HG03025 (cell line): ENCODE measurements around the gene SLIT3.

ENCODE experiments used
- ATAC-seq: cut with Tn5 transposase; IDR thresholded peaks from one replicate; pipeline ENCODE4 v1.9.1; 2021; ENCODE audit warnings: mild to moderate bottlenecking, moderate library complexity; ENCODE audit not compliant: unreplicated experiment, low FRiP score

SLIT3 gene

DNA sequence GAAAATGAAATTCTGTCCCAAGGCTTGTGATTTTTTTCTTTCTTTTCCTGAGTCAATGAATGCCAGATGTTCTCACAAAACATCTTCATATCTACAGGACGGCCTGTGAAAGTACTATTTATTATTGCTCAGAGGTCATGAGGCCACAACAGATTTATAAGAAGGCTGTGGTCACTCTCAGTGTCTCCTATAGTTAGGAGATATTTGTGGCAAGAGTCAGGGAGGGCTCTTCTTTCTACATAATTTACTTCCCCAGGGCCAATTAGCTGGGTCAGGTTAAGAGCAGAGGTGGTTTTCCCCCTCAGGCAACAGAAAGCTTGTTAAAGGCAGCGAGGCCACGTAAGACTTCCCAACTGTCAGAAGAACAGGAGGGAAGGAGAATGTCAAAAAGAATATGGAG is 248.7 kb downstream of the SLIT3 start:
- no peak for ATAC-seq

DNA sequence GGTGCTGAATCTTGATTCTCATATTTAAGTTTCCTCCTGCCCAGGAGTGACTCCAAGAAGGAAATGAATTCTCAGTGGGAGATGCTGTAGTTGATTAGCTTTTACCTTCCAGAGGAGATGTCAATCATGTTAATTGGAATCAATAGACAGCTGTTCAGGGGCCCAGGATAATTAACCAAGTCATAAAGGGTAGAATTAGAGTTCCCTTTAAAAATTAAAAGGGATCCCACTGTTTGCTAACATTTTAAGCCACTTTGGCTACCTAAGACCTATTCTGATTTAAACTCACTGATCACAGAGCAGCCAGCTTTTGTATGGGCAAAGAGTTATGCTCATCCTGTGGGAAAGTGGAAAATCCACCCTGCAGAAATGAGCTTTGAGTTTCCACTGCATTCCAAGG is 249.6 kb downstream of the SLIT3 start:
- no peak for ATAC-seq

DNA sequence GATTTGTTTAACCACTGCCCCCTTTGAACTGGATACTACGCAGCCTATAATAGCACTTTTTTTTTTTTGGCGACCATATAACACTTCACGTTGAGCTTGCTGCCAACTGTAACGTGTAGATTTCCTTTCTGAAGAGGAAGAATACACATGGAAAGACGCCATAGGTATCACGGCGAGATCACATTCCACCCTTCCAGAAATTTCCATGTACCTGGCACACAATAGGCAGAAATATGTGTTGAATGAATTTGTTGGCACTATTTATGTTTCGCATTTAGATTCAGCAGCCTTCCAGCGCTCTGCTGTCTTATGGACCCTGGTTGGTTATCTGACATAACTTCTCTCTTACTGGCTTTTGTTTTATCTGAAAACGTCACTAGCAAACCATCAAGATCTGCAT is 250.3 kb downstream of the SLIT3 start:
- ATAC-seq, result no peak

DNA sequence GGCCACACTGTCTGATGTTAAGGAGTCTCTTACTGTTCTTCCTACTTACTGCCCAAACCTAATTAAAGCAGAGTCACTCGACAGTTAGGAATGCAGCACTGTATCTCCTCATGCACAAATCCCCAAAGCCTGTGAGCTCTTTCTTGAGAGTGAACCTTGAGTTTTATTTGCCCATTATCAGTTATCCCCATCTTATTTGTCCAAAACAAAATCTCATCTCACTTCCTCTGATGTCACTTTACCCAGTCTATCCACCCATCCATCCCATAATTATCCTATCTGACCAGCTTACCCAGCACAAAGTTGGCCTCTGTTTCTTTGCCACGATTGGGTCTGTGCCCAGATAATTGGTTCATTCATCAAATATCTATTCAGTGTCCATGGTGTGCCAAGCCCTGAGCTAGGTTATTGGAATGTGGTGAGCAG is 250.8 kb downstream of the SLIT3 start:
- ATAC-seq, result no peak

DNA sequence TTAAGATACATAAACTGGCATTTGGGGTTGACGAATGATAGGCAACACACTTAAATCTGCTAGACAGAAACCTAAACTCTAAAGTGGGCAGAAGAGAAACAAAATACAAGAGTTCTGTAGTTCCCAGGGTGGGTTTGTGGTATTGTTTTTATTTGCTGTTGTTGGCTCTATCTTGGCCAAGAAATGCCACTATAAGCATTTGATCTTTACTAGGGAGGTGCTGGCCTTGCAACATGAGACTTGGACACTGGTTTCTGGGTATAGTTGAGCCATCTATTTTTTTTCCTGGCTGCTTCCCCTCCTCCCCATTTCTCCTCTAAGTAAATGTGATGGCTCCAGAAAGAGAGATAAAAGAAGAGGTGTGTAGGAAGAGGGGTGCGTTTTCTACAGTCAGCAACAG is 251.2 kb downstream of the SLIT3 start:
- ATAC-seq, result no peak

DNA sequence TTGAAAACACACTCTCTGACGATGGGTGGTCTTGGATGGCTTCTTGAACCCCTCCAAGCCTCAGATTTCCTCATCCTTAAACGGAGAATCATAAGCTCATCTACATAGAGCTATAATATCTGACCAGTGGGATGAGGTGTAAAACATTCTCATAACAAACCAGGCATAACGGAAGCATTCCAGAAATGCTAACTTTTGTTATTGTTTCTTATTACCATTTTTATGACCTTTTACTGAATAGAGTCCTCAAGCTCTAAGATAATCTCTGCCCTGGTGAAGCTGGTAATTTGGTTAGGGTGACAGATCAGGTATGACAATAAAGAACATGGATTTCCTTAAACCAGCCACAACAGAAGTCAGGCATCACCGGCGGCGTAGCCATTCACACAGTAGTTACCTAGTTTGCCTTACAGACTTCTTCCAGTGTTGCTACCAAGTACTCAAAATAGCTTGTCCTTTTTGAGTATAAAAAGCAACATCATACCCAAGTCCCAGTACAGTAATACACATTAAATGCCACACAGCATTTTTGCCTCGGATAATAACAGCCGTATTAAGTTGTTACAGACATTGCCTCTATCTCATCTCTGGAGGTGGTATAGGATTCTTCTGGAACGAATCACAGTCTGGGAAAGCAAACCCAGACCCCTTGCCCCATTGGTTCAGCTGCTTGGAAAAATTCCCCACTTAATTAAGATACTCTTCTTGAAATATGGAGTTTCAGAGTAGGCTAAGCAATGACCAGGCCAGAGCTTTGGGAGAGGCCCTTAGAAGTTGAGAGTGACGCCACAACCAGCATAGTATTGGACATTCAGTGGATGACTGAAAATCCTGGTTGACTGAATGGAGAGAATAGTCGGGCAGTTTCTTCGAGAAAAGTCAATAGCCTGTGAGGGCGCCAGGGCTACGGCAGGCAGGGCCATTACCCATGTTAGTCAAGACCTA is 252.5 kb downstream of the SLIT3 start:
- ATAC-seq, result no peak

DNA sequence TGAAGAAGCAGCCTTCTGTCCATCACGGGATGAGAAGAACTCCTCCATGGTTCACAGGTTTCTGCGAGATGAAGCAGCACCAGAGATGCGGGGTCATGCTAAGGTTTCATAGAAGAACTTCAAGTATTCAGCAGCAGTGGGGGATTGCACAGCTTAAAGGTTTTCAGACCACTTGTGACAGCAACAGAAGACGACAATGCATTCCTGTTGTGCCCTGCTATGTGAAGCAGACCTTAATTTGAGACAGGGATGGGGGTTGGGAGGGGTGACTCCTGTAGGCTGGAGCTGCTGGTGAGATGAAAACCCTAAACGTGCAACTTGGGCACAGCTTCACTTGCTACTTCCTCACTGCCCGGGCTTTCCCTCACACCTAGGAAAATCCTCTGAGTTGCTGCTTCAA is 256.0 kb downstream of the SLIT3 start:
- no peak for ATAC-seq

DNA sequence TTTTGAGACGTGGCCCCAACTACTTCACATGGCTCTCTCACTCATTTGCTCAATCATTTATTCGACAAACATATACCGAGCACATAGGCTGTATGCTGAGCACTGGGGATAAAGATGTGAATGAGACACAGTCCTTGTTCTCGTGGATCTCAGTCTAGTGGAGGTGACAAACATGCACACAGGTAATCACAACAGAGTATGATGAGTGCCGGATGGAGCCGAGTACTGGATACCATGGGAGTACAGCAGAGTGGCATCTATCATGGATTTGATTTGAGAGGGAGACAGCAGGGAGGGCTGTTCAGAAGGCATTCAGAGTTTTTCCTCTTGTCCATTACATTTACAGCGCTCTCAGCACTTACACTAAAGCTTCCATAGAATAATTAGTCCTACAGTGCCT is 259.8 kb downstream of the SLIT3 start:
- ATAC-seq, result no peak

DNA sequence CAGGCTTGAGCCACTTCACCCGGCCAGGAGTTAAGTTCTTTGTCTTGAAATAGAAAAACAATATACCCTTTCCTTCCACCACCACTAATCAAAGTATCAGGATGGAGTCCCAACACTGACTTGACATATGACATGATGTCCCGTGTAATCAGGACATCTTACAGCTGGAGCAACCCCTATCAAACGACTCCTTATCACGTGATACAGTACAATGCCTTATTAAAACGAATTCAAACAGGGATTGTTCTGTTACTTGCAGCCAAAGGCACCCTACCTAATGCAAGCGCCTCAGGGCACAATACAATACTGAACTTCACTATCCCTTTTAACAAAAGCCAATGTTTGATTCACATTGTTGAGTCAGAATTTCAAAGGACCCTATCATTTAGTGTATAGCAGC is 261.3 kb downstream of the SLIT3 start:
- ATAC-seq, result no peak

DNA sequence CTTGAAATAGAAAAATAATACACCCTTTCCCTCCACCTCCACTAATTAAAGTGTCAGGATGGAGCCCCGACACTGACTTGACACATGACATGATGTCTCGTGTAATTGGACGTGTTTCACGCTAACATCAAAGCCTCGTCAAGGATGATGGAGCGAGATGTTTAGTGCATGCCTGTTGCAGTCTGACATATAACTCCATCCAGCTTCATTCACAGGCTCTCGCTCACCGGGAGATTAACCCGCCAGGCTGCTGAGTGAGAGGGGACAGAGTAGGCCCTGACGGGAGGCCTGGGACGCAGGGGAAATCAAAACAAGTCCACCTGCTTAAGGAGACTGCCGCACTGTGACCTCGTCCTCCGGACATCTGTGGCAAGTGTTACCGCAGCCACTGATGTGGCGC is 263.5 kb downstream of the SLIT3 start:
- no peak for ATAC-seq

DNA sequence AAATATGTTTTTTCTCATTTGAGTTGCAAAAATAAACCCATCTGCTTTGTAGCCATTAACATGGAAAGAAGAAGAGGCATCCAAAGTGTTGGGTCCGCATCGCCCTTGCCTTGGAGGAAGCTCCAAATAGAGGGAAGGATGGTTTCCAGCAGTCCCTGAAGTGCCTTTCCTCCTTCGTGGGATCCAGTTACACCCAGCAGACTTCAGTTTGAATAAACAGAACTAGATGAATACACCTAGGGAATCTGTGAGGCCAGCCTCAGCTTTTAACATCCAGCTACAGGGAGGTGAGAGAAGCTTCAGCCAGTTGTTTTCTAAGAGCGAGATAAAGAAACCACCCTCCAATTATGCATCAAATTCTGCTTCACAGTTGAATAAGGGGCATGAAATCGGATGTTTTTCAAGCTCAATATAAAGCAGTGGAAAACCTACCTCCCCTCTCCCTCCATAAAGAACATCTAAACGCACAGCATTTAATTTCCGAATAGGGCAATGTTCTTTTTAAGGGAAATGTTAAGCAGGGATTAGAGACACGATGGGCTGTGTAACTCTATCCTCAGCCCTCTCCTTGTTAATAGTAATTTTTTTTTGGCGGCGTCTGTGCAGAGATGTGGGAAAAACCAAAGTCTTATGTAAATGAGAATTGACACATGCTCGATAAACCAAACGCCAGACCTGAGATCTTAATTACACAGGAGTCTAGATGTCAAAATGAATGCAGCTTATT is 264.7 kb downstream of the SLIT3 start:
- no peak for ATAC-seq

DNA sequence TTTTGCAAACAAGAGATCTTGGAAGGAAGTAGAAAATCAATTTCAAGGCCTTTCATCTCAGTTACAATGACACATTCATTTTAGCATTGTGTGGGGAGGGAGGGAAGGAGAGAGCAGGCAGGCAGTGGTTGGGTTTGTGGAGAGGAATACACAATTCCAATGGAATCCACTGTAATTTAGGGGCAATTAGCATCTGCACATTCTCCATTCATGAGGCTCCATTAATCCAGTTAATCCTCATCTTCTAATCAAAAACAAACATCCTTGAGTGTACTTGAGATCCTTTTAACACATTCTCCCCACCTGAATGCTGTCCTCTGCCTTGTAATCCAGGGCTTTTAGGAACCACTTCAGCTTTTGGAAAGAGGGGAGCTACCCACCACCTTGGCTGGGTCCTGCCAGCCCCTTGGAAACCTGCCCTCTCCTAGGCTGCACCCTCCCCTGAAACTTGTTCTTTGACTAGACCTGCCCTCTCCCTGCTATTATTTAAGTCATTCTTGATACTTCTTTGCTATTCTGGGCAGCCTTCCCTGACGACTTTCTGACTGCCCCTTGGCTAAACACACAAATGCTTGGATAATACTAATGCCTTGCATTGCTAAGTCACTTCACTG is 271.2 kb downstream of the SLIT3 start:
- no peak for ATAC-seq

DNA sequence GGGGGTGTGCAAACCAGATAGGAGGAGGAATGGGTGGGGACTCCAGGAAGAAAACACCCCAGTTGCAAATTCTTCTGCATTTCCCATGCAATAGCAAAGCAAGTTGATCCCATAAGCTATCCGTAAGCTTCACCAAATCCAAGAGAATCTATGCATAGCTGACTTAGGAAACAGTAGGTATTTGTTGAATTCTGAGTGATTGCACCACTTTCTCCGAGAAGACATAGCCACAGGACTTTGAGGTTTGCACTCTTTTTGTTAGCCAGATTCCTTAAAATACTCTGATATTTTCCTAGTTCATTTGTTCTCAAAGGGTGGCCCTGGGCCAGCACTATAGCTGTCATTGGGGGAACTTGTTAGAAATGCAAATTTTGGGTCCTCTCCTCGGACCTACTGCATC is 271.9 kb downstream of the SLIT3 start:
- no peak for ATAC-seq

DNA sequence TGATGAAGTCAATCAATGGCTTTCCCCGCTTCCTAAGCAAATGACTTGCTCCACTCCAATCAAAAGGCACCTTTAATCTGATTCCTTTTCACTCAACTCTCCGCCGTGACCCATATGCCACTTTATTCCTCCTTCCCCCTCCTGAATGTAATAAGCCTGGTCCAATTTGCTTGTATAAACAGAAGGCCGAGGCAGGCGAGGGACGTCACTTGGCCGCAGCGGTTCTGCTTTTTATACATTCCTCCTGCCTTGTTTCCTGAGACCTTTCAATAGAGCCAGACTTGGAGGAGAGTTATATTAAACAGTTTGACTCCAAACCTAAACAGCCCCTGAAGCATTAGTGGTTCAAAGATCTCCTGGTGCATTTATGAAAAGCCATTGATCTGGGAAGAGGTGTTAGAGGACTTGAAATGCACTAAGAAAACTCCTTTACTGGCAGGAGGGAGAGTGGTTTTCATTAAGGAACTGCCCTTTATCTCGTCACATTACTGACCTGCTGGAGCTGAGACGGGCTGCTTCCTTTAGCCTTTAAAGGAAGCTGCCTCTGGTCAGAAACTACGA is 273.4 kb downstream of the SLIT3 start:
- no peak for ATAC-seq

DNA sequence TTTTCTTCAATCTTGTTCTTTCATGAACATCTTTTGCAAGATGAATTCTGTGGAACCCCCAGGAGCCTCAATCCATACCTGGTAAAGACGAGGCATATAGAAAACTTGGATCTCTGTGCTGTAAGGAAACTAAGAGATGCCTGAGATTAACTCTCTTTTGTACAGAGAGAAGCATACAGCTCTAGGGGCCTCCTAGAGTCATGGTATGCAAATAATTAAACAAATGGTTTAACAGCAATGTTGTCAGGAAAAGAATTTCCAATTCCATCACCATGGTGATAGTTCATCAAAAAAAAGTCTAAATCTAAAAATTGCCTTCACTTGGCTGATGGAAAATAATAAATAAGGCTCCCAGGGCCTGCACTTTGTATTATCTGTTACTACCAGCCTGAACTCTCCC is 275.4 kb downstream of the SLIT3 start:
- ATAC-seq, result no peak

DNA sequence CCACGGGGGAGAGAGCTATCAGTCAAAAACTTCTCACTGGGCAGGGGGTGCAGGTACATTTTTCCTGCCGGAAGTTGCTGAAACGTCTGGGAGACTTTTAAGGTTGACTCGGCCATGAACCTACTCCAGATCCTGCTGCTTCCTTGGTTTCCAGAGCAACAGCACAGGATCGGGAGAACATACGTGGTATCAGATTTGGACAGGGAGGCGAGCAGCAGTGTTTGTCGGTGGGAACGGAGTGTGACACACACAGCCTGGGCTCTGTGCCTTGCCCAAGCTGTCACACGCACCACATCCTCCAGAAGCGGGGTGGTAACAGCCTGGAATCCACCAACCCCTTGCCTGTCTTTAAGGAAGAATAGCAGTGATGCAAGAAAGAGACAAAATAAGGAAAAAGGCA is 276.5 kb downstream of the SLIT3 start:
- no peak for ATAC-seq

DNA sequence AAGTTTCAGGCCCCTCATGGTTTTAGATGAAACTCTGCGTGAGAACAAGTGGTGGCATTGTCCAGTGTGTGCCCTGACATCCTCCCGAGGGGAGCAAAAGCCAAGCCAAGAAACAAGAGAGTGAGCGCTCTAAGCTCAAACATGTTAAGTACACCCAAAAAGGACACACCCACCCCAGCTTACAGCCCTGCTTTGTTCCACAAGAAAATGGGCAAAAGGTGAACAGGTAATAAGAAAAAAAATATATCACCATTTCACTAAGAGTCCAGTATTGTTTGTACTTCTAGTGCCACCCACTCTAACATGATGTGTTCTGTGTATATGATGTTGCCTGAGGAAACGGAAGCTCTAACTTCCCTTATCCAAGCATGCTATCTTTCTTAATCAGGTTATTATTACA is 278.2 kb downstream of the SLIT3 start:
- ATAC-seq, result no peak

DNA sequence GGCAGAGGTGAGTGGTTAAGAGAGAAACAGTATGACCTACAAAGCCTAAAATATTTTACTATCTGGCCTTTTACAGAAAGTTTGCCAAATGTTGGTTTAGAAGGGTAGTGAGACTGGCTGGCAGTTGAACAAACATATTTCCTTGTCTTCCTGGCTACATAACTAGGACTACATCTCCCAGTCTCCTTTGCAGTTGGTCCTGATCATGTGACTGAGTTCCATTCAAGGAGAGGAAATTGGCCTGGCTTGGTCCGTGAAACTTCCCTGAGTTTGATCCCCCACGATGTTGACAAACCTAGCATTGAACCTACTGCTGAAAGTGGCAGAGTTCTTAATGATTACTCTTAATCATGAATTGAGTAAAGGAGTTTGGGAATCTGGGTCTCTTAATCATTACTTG is 280.8 kb downstream of the SLIT3 start:
- ATAC-seq, result no peak

DNA sequence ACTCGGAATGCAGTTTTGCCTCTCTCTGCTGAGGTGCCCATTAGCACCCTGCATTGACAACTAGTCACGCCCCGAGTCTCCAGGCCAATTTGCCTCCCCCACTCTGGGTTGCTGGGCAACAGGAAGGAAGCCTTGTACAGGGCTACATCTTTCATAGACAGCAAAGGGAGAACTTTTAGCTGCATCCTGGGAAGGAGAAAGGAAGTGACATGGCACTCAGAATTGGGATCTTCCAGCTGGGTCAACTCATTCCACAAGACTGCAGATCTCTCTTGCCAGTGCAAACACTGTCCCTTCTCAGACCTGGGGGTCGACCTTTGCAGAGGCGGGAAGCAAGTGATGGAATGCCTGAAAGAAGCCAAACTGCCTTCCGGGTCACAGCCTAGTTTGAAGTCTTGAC is 282.0 kb downstream of the SLIT3 start:
- ATAC-seq, result no peak

DNA sequence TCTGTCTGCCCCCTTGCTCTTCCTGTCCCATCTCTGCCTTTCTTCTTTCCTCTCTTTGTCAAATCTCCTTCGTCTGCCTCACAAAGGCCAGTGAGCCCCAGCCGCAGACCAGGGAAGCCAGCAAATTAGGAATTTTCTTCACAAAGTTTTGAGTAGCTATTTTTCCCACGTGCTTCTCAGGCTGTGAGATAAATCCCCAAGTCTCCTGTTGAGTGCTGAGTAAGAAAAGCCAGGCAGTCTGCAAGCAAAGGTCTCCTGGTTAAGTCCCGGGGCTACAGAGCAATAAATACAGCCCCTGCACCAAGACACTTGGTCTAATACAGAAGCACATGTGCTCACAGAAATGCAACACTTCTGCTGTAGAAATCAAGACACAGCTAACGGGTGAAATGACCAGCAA is 284.9 kb downstream of the SLIT3 start:
- ATAC-seq, result no peak

DNA sequence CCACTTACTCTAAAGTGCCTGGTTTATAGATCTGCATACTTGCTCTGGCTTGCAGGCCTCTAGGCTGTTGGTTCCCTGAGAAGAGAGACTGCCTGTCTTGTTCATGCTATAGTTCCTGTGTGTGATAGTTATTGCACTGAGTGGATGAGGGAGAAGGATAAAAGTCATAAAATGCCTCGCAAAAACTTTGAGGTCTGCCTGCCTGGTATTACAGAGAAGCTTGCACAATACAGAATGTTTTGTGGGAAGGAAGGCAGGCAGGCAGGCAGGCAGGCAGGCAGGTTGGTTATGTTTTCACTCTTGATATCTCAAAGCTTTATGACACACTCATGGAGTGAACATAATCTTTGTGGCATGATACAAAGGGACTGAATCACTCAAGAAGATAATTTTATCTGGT is 287.1 kb downstream of the SLIT3 start:
- no peak for ATAC-seq
